GM10248 (cell line): Measurements from ENCODE around the gene RGS6.

Experiments used
- CTCF ChIA-PET: fragments of 300-600 bp; sonication (Branson Sonifier 250); formaldehyde crosslinking; extraction: SDS; loops from one replicate; lab custom pipeline; 2021; ENCODE audit warnings: antibody characterized with exemption; lab: Yijun Ruan, JAX
- POLR2A ChIA-PET: fragments of 350-650 bp; sonication (Branson Sonifier 250); formaldehyde crosslinking; extraction: SDS; loops from one replicate; lab custom pipeline; 2020; ENCODE audit warnings: antibody characterized with exemption; lab: Yijun Ruan, JAX
- DNase-seq: peaks from one replicate; pipeline ENCODE4 v3.0.0; 2012; ENCODE audit errors: extremely low spot score
- CTCF ChIP-seq: IDR thresholded peaks from 2 replicates; pipeline ENCODE4 v1.5.1; 2012; ENCODE audit warnings: mild to moderate bottlenecking, low read depth; ENCODE audit errors: extremely low read depth, missing control alignments, control extremely low read depth

The RGS6 gene

GRCh38 chr14:72040528-72040927 is 108.3 kb downstream of the RGS6 start:
- no peak for TF ChIP-seq CTCF
- POLR2A ChIA-PET: no interaction called here
- CTCF ChIA-PET: interaction anchor here (1.3 kb wide), 1 partner anchor 16 kb away, joined by 6 read pairs; no protein-coding TSS in a partner anchor
- DNase-seq: no peak

DNA sequence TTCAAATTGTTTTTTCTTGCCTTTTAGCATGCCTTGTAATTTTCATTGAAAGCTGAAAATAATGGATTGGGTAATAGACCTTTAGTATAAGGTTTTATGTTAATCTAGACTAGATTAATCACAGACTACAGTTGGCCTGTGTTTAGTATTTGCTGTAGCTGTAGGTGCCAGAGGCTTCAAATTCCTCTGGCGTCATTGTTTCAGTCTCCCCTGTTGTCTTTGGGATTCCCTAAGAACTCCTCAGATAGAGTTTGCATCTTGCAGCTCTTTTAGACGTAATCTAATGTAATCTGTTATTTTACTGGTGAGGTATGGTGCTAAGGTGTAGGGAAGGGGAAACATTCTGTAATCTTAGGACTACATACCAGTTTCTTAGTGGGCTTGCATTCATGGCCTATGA is 113.0 kb downstream of the RGS6 start:
- ChIA-PET CTCF (interaction anchor here (1.6 kb wide), 1 partner anchor 113 kb away, joined by 4 read pairs; the partner anchor contains the start of gene RGS6), POLR2A (no interaction called here)
- TF ChIP-seq CTCF: no peak
- DNase-seq: no peak

DNA sequence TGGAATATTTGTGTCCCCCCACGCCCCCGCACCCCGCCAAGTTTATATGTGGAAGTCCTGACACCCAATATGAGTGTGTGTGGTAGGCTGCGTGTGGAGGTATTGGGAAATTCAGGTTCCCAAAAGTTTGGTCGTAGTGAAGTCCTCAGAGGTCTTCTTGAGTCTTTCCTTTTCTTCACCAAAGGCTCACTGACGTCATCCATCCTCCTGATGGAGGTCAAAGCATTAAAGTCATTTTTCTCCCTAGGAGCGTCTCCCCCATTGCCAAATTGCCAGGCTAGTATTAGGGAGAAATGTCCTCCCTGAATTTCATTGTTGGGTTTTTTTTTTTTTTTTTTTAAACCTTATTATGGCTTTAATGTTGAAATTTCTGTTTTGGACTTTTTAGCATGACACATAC is 113.7 kb downstream of the RGS6 start:
- CTCF ChIA-PET: no interaction called here
- POLR2A ChIA-PET: no interaction called here
- no peak for TF ChIP-seq CTCF
- no peak for DNase-seq

GRCh38 chr14:72049462-72049861 is 117.2 kb downstream of the RGS6 start:
- POLR2A ChIA-PET: no interaction called here
- no peak for TF ChIP-seq CTCF
- CTCF ChIA-PET: interaction anchor here (2.0 kb wide), 1 partner anchor 25 kb away, joined by 8 read pairs; no protein-coding TSS in a partner anchor
- DNase-seq: peak; percentile 16

DNA sequence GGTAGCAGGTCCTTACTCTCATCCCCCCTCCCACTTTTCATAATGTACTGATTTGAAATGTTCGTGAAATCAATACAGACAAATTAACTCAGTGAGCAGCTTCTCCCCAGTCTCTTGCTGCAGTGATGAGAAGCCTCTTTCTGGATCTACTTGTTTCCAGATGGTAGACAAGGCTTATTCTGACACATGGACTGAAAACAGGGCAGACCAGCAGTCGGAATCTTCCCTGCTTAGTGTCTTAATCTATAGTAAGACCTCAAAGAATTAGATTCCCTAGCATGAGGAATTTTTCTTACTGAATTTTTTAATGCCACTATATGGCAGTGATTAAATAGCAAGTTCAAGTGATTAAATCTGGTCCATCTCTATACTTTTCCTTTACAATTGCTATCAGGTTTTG is 120.1 kb downstream of the RGS6 start:
- ChIA-PET CTCF (no interaction called here), POLR2A (no interaction called here)
- TF ChIP-seq CTCF: no peak
- no peak for DNase-seq

- TF ChIP-seq CTCF: no peak
- CTCF ChIA-PET: no interaction called here
- no peak for DNase-seq
- POLR2A ChIA-PET: no interaction called here
Measured at GRCh38 chr14:72053651-72054050, 121.4 kb downstream of the RGS6 start.

DNA sequence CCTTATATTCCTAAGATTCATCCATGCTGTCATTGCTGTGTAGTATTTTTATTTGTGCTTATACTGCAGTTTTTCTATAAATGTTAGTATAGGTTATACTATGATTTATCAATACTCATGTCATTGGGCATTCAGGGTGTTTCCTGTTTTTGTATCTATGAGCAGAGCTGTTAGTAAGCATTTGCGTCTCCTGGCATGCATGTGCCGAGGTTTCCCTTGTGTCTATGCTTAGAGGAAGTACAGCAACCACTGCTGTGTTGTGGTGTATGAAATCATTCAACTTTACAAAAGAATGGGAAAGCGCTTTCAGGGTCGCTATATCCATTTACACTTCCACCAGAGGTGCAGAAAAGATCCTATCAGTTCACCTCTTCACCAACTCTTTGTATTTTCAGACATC is 122.7 kb downstream of the RGS6 start:
- TF ChIP-seq CTCF: no peak
- DNase-seq: no peak
- CTCF ChIA-PET: no interaction called here
- POLR2A ChIA-PET: no interaction called here
